ENCODE measurements around the gene FAAP20.

DNA sequence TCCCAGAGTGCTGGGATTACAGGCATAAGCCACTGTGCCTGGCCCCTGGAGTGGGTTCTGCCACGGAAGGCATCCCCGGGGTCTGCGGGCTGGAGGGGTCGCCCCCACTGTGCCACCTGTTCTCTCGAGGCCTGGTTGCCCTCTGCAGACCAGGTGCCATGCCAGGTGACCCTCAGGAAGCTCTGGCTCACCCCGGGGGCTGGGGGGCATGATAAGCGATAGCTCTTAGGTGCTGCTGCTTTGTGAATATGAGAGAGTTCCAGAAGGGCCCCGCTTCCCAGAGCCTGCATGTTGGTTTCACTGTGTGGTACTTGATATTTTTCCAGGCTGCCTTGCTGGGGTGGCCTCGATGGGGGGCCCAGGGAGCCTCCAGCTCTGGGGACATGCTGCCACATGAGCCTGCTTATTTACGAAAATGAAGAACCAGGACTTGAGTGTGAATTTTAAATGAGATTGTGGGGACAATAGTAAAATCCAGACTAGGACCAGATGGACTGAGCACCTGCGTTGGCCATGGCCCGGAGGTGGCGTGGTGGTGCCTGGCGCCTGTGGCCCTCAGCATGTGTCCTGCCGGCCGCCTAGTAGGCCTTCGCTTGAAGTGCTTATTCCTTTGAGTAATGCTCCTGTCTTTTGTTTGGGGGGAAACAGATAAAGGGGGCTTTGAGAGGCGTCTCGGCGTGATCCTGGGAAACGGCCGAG, 40.9 kb upstream of the FAAP20 start:
- no peak for TF ChIP-seq POLR2AphosphoS5 (IDR thresholded peaks at IDR 0.05)
- TF ChIP-seq, protein P1, sequence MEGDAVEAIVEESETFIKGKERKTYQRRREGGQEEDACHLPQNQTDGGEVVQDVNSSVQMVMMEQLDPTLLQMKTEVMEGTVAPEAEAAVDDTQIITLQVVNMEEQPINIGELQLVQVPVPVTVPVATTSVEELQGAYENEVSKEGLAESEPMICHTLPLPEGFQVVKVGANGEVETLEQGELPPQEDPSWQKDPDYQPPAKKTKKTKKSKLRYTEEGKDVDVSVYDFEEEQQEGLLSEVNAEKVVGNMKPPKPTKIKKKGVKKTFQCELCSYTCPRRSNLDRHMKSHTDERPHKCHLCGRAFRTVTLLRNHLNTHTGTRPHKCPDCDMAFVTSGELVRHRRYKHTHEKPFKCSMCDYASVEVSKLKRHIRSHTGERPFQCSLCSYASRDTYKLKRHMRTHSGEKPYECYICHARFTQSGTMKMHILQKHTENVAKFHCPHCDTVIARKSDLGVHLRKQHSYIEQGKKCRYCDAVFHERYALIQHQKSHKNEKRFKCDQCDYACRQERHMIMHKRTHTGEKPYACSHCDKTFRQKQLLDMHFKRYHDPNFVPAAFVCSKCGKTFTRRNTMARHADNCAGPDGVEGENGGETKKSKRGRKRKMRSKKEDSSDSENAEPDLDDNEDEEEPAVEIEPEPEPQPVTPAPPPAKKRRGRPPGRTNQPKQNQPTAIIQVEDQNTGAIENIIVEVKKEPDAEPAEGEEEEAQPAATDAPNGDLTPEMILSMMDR (IDR thresholded peaks at IDR 0.05; ENCODE audit: poor library complexity, severe bottlenecking): no peak
- TF ChIP-seq TAF1 (IDR thresholded peaks at IDR 0.05; ENCODE audit: low read depth): no peak
- no peak for TF ChIP-seq EZH2 (IDR thresholded peaks at IDR 0.05; ENCODE audit: borderline replicate concordance, insufficient read depth, low read length, poor library complexity, severe bottlenecking)
- TF ChIP-seq EP300 (conservative IDR thresholded peaks at IDR 0.05; ENCODE audit: poor library complexity, severe bottlenecking): no peak
- TF ChIP-seq SMC3 (conservative IDR thresholded peaks at IDR 0.05; ENCODE audit: poor library complexity): no peak
- no peak for TF ChIP-seq RAD21 (conservative IDR thresholded peaks at IDR 0.05)
- TF ChIP-seq REST (IDR thresholded peaks at IDR 0.05; ENCODE audit: borderline replicate concordance): no peak
- no peak for TF ChIP-seq MXI1 (conservative IDR thresholded peaks at IDR 0.05; ENCODE audit: poor library complexity, severe bottlenecking)
